Measurements from ENCODE around the gene CACNG1.

- TF ChIP-seq POLR2A (IDR thresholded peaks at IDR 0.05; ENCODE audit: low read length) = no peak
- no peak for TF ChIP-seq GATA1 (IDR thresholded peaks at IDR 0.05; ENCODE audit: low read depth, low read length)
Measured at GRCh38 chr17:67066717-67067116, 22.4 kb downstream of the CACNG1 start.

All from erythroblast (primary cell).